Naive thymus-derived CD8-positive, alpha-beta T cell (primary cell): ENCODE results near the gene TMED6. TPM values are rescaled to one million over a fixed set of nuclear protein-coding genes. Genes with fewer than 3 reads are reported as not detected.

ENCODE experiments used
- ATAC-seq, 2 donors: fragments of 150-1000 bp; cut with Tn5 transposase in 1 of 2; sonication (Bioruptor Pico), chemical (Tn5 transposase) in 1 of 2; 1 replicate in 1 of 2; 2 replicates in 1 of 2; pipeline ENCODE4 v1.10.0; 2021; ENCODE audit warnings: mild to moderate bottlenecking in 2 of 2, moderate library complexity in 2 of 2
- POLR2A ChIA-PET: fragments of 350-600 bp; sonication (Branson Sonifier 250); formaldehyde crosslinking; loops from one replicate; lab custom pipeline; 2021; ENCODE audit warnings: antibody characterized with exemption; lab: Charles Lee
- DNase-seq, 10 donors: peaks; one replicate each; pipeline versions ENCODE4 v3.0.0 to v3.0.0-alpha.2; 2020 to 2022
- H3K27ac Mint-ChIP-seq, 10 donors: one replicate each; pipeline ENCODE4 v1.8.0; 2020 to 2022; ENCODE audit warnings: mild to moderate bottlenecking in 10 of 10, mixed read lengths in 10 of 10, moderate library complexity in 4 of 10, inconsistent platforms in 1 of 10
- H3K27me3 Mint-ChIP-seq, 5 donors: one replicate each; pipeline ENCODE4 v1.8.0; 2021 to 2022; ENCODE audit warnings: mixed read lengths in 5 of 5
- H3K36me3 Mint-ChIP-seq, 3 donors: one replicate each; pipeline ENCODE4 v1.8.0; 2020 to 2022; ENCODE audit warnings: mixed read lengths in 3 of 3, mild to moderate bottlenecking in 2 of 3, inconsistent platforms in 1 of 3
- H3K4me1 Mint-ChIP-seq, 4 donors: one replicate each; pipeline ENCODE4 v1.8.0; 2021 to 2022; ENCODE audit warnings: mixed read lengths in 4 of 4
- H3K4me3 Mint-ChIP-seq, 10 donors: one replicate each; pipeline ENCODE4 v1.8.0; 2020 to 2022; ENCODE audit warnings: mild to moderate bottlenecking in 10 of 10, mixed read lengths in 10 of 10, moderate library complexity in 6 of 10, inconsistent platforms in 1 of 10
- H3K9me3 Mint-ChIP-seq, 9 donors: one replicate each; pipeline ENCODE4 v1.8.0; 2020 to 2022; ENCODE audit warnings: mixed read lengths in 9 of 9, mild to moderate bottlenecking in 3 of 9, inconsistent platforms in 1 of 9, moderate library complexity in 1 of 9
- polyA plus RNA-seq, 3 donors: library from polyadenylated mRNA; unstranded; fragments of 300-500 nt; fragmentation: Illumina TruSeq; gene quantifications; one replicate each; pipeline ENCODE4 v1.2.3, GENCODE V29; 2021
- total RNA-seq, 8 experiments: library from RNA in 2 of 8; stranded (reverse) in 2 of 8; gene quantifications; one replicate each; pipeline ENCODE4 v1.2.3 and lab custom pipeline; 2021 to 2026

The TMED6 gene
- total and polyA plus RNA-seq, 5 experiments from 2014 or later: 0.43 to 5.2 (median 4.5) TPM; not detected in 2

GRCh38 chr16:69330286-69331109 lies 21.1 kb downstream of the TMED6 start, which contains the start of gene PDF:
Gene PDF (minus strand): TSS chr16:69330588. CDS start chr16:69330570, 18 bp downstream.
- peaks cover 9 to 61% (median 41%) of the 10 kb centered on the region in 4 donors for H3K4me1 Mint-ChIP-seq
- DNase-seq (peak; percentile 58 to 86 (median 77)), ATAC-seq (peak; percentile 94 to 95)
- no peaks in the 10 kb centered on the region for H3K27me3 Mint-ChIP-seq
- no peaks in the 10 kb centered on the region for H3K9me3 Mint-ChIP-seq
- peak within 1 kb of the TSS; percentile 71 to 87 (median 78) for H3K4me3 Mint-ChIP-seq
- POLR2A ChIA-PET: interaction anchor here (1.1 to 5.8 kb wide), 9 partner anchors 9 to 143 kb away, joined by 3 to 47 read pairs (median 8); partner anchors contain the start of genes COG8, NIP7 and SNTB2
- peak within 1 kb of the TSS; percentile 37 to 87 (median 77) for H3K27ac Mint-ChIP-seq
- H3K36me3 Mint-ChIP-seq: peaks cover 0 to 57% (median 2%) of the 10 kb centered on the region in 3 donors

GRCh38 chr16:69329369-69330285 lies 22.0 kb downstream of the TMED6 start:
- POLR2A ChIA-PET: interaction anchor here (0.5 to 5.8 kb wide), 10 partner anchors 8 to 151 kb away, joined by 3 to 47 read pairs (median 7); partner anchors contain the start of genes COG8, NIP7, SNTB2 and TERF2

GRCh38 chr16:69328854-69329316 lies 22.7 kb downstream of the TMED6 start:
- DNase-seq: no peak
- POLR2A ChIA-PET: interaction anchor here (0.5 to 5.8 kb wide), 9 partner anchors 8 to 150 kb away, joined by 4 to 47 read pairs (median 9); partner anchors contain the start of genes COG8, NIP7, SNTB2 and TERF2
- no peaks in the 10 kb centered on the region for H3K27me3 Mint-ChIP-seq
- H3K4me3 Mint-ChIP-seq: peak overlapping the region; percentile 70 to 87 (median 76)
- H3K36me3 Mint-ChIP-seq: peaks cover 0 to 57% (median 2%) of the 10 kb centered on the region in 3 donors
- no peaks in the 10 kb centered on the region for H3K9me3 Mint-ChIP-seq
- H3K27ac Mint-ChIP-seq: peak overlapping the region in 9 of 10 donors; percentile 19 to 82 (median 51)
- no peak for ATAC-seq
- H3K4me1 Mint-ChIP-seq: peaks cover 10 to 58% (median 48%) of the 10 kb centered on the region in 4 donors

More at GRCh38 chr16:69329369-69330285, 22.0 kb downstream of the TMED6 start:
- Mint-ChIP-seq H3K4me1 (peaks cover 9 to 57% (median 46%) of the 10 kb centered on the region in 4 donors), H3K4me3 (peak overlapping the region; percentile 70 to 87 (median 76)), H3K27ac (peak overlapping the region in 9 of 10 donors; percentile 14 to 87 (median 51)), H3K36me3 (peaks cover 0 to 56% (median 2%) of the 10 kb centered on the region in 3 donors), H3K9me3 (no peaks in the 10 kb centered on the region), H3K27me3 (no peaks in the 10 kb centered on the region)
- DNase-seq (peak in 5 of 10 donors; percentile 22 to 46 (median 38)), ATAC-seq (peak in 1 of 2 donors; percentile 67)

- H3K36me3 Mint-ChIP-seq: peaks cover 0 to 60% (median 2%) of the 10 kb centered on the region in 3 donors
- peak overlapping the region in 8 of 10 donors; percentile 8 to 87 (median 69) for H3K4me3 Mint-ChIP-seq
- DNase-seq (no peak), ATAC-seq (no peak)
- H3K4me1 Mint-ChIP-seq: peaks cover 10 to 51% (median 46%) of the 10 kb centered on the region in 4 donors
- no peaks in the 10 kb centered on the region for H3K9me3 Mint-ChIP-seq
- peak overlapping the region in 7 of 10 donors; percentile 20 to 66 (median 50) for H3K27ac Mint-ChIP-seq
- H3K27me3 Mint-ChIP-seq: no peaks in the 10 kb centered on the region
- POLR2A ChIA-PET: interaction anchor here (2.3 to 5.8 kb wide), 3 partner anchors 9 to 12 kb away, joined by 9 to 47 read pairs (median 31); partner anchors contain the start of genes COG8 and NIP7
These were observed 23.8 kb downstream of the TMED6 start for GRCh38 chr16:69327585-69328310.

GRCh38 chr16:69326172-69326873 lies 25.3 kb downstream of the TMED6 start:
- Mint-ChIP-seq H3K36me3 (peaks cover 0 to 64% (median 2%) of the 10 kb centered on the region in 3 donors), H3K4me3 (peak overlapping the region in 8 of 10 donors; percentile 19 to 68 (median 30)), H3K9me3 (no peaks in the 10 kb centered on the region), H3K27me3 (no peaks in the 10 kb centered on the region), H3K4me1 (peaks cover 13 to 55% (median 48%) of the 10 kb centered on the region in 4 donors), H3K27ac (peak overlapping the region in 8 of 10 donors; percentile 16 to 80 (median 61))
- DNase-seq (no peak), ATAC-seq (no peak)
- POLR2A ChIA-PET: interaction anchor here (0.8 to 5.8 kb wide), 5 partner anchors 9 to 14 kb away, joined by 4 to 31 read pairs (median 5); no protein-coding TSS in a partner anchor

- Mint-ChIP-seq H3K27ac (peak overlapping the region in 6 of 10 donors; percentile 11 to 63 (median 54)), H3K4me1 (peaks cover 13 to 56% (median 48%) of the 10 kb centered on the region in 4 donors), H3K4me3 (peak overlapping the region in 6 of 10 donors; percentile 12 to 34 (median 26)), H3K9me3 (no peaks in the 10 kb centered on the region), H3K36me3 (peaks cover 0 to 69% (median 5%) of the 10 kb centered on the region in 3 donors), H3K27me3 (no peaks in the 10 kb centered on the region)
- DNase-seq: no peak
- POLR2A ChIA-PET: interaction anchor here (0.8 to 5.8 kb wide), 4 partner anchors 9 to 15 kb away, joined by 4 to 31 read pairs (median 4); no protein-coding TSS in a partner anchor
- no peak for ATAC-seq
These were observed 25.8 kb downstream of the TMED6 start for GRCh38 chr16:69325784-69326171.

GRCh38 chr16:69324585-69325253 lies 26.9 kb downstream of the TMED6 start:
- no peak for DNase-seq
- Mint-ChIP-seq H3K36me3 (peaks cover 0 to 73% (median 6%) of the 10 kb centered on the region in 3 donors), H3K4me1 (peaks cover 13 to 54% (median 47%) of the 10 kb centered on the region in 4 donors), H3K9me3 (no peaks in the 10 kb centered on the region), H3K27ac (peak overlapping the region in 6 of 10 donors; percentile 5 to 83 (median 44)), H3K4me3 (peak overlapping the region in 1 of 10 donors; percentile 7), H3K27me3 (no peaks in the 10 kb centered on the region)
- ATAC-seq: no peak
- POLR2A ChIA-PET: interaction anchor here (1.8 kb wide), 1 partner anchor 12 kb away, joined by 5 read pairs; no protein-coding TSS in a partner anchor

GRCh38 chr16:69324013-69324531 lies 27.5 kb downstream of the TMED6 start:
- POLR2A ChIA-PET: interaction anchor here (1.4 to 1.8 kb wide), 2 partner anchors 10 to 11 kb away, joined by 3 to 5 read pairs; no protein-coding TSS in a partner anchor
- ATAC-seq (no peak), DNase-seq (no peak)
- peaks cover 15 to 53% (median 42%) of the 10 kb centered on the region in 4 donors for H3K4me1 Mint-ChIP-seq
- no peak overlapping the region for H3K4me3 Mint-ChIP-seq
- H3K27ac Mint-ChIP-seq: peak overlapping the region in 1 of 10 donors; percentile 53
- H3K36me3 Mint-ChIP-seq: peaks cover 0 to 80% (median 10%) of the 10 kb centered on the region in 3 donors
- no peaks in the 10 kb centered on the region for H3K27me3 Mint-ChIP-seq
- H3K9me3 Mint-ChIP-seq: no peaks in the 10 kb centered on the region

GRCh38 chr16:69323415-69323814 lies 28.2 kb downstream of the TMED6 start:
- H3K4me3 Mint-ChIP-seq: no peak overlapping the region
- POLR2A ChIA-PET: interaction anchor here (0.6 to 1.8 kb wide), 4 partner anchors 10 to 145 kb away, joined by 3 to 7 read pairs (median 4); no protein-coding TSS in a partner anchor
- peaks cover 0 to 85% (median 10%) of the 10 kb centered on the region in 3 donors for H3K36me3 Mint-ChIP-seq
- H3K27me3 Mint-ChIP-seq: no peaks in the 10 kb centered on the region
- H3K4me1 Mint-ChIP-seq: peaks cover 14 to 48% (median 36%) of the 10 kb centered on the region in 4 donors
- ATAC-seq (no peak), DNase-seq (no peak)
- H3K9me3 Mint-ChIP-seq: no peaks in the 10 kb centered on the region
- H3K27ac Mint-ChIP-seq: peak overlapping the region in 1 of 10 donors; percentile 88
